Body of pancreas (tissue), 4 donors: ENCODE results near the gene AGMO. TPM values are rescaled to one million over a fixed set of nuclear protein-coding genes. Genes with fewer than 3 reads are reported as not detected.

ENCODE experiments used
- ATAC-seq: fragments of 150-250 bp; one replicate; pipeline ENCODE4 v1.9.1; 2016
- DNase-seq, 4 donors: peaks; one replicate each; pipeline ENCODE4 v3.0.0-alpha.2; 2019
- H3K27ac ChIP-seq, 4 donors: fragments of 200-600 bp; sonication (generic); 1 replicate in 3 of 4; 2 replicates in 1 of 4; pipeline versions ENCODE4 v1.5.1 to v1.6.1; 2016 to 2019; ENCODE audit warnings: mild to moderate bottlenecking in 1 of 4, mixed read lengths in 1 of 4, moderate library complexity in 1 of 4
- H3K27me3 ChIP-seq, 2 donors: fragments of 200-600 bp; sonication (generic); one replicate each; pipeline ENCODE4 v1.6.0; 2016; ENCODE audit warnings: mild to moderate bottlenecking in 1 of 2
- H3K36me3 ChIP-seq, 2 donors: fragments of 200-600 bp; sonication (generic); replicated peaks in 1 of 2; 2 replicates each; pipeline ENCODE4 v1.5.1; 2016; ENCODE audit warnings: low read depth in 2 of 2; ENCODE audit not compliant: insufficient read depth in 1 of 2
- H3K4me1 ChIP-seq: fragments of 200-600 bp; sonication (generic); one replicate; pipeline ENCODE4 v1.6.0; 2016
- H3K4me3 ChIP-seq, 2 donors: fragments of 200-600 bp; sonication (generic); 1 replicate in 1 of 2; 2 replicates in 1 of 2; pipeline ENCODE4 v1.5.1; 2016 to 2019
- H3K9me3 ChIP-seq, 3 donors: fragments of 200-600 bp; sonication (generic); 1 replicate in 2 of 3; 2 replicates in 1 of 3; pipeline ENCODE4 v1.5.1; 2016
- CTCF ChIP-seq, 7 experiments: fragments of 450-650 bp in 4 of 7; fragments of 200-600 bp in 3 of 7; sonication (generic) in 3 of 7; IDR thresholded peaks; one replicate each; pipeline ENCODE4 v1.5.1; 2016 to 2019; ENCODE audit warnings: antibody characterized with exemption in 7 of 7
- POLR2A ChIP-seq, 3 donors: fragments of 450-650 bp; IDR thresholded peaks; one replicate each; pipeline ENCODE4 v1.6.1; 2016; ENCODE audit warnings: antibody characterized with exemption in 3 of 3, mild to moderate bottlenecking in 2 of 3
- WGBS, 2 donors: methylation state at CpG; one replicate each; pipeline ENCODE4 v1.1.5; 2017; 5-methylcytosine and 5-hydroxymethylcytosine counted together
- intact Hi-C: fragments of 100-400 bp; cut with DNase I; formaldehyde crosslinking; loops from one replicate; pipeline ENCODE4 v1.15.1; 2023
- total RNA-seq, 2 donors: library from RNA; depleted of rRNA; stranded (reverse); fragments of >200 nt; gene quantifications; one replicate each; pipeline ENCODE4 v1.1.0, GENCODE V29; 2016

AGMO gene
- total RNA-seq, 2 donors from 2014 or later = 0.52 TPM; not detected in 1

- DNase-seq = no peak
- H3K9me3 ChIP-seq = no peaks in the 10 kb centered on the region
Observed at GRCh38 chr7:15407910-15408309, 153.9 kb downstream of the AGMO start.

GRCh38 chr7:15403751-15404150 is 158.1 kb downstream of the AGMO start:
- no peak overlapping the region for H3K4me3 ChIP-seq
- no peaks in the 10 kb centered on the region for H3K27me3 ChIP-seq
- no peaks in the 10 kb centered on the region for H3K36me3 ChIP-seq
- no peak for DNase-seq
- TF ChIP-seq POLR2A (IDR thresholded peaks at IDR 0.05) = no peak
- TF ChIP-seq CTCF (IDR thresholded peaks at IDR 0.05) = no peak
- no peak overlapping the region for H3K27ac ChIP-seq
- 52 to 63% methylated on average over 2 of the region's 2 CpGs for WGBS, 2 donors
- no peaks in the 10 kb centered on the region for H3K4me1 ChIP-seq
- no peak for ATAC-seq
- intact Hi-C loops = no loop called here
- no peaks in the 10 kb centered on the region for H3K9me3 ChIP-seq

More at GRCh38 chr7:15407910-15408309, 153.9 kb downstream of the AGMO start:
- H3K27me3 ChIP-seq = no peaks in the 10 kb centered on the region
- H3K36me3 ChIP-seq = no peaks in the 10 kb centered on the region
- no peak for ATAC-seq
- no peaks in the 10 kb centered on the region for H3K4me1 ChIP-seq
- H3K27ac ChIP-seq = no peak overlapping the region
- no peak for TF ChIP-seq POLR2A (IDR thresholded peaks at IDR 0.05)
- TF ChIP-seq CTCF (IDR thresholded peaks at IDR 0.05) = no peak
- no peak overlapping the region for H3K4me3 ChIP-seq
- intact Hi-C loops = no loop called here
- 18 to 25% methylated on average over 4 of the region's 4 CpGs for WGBS, 2 donors

GRCh38 chr7:15403315-15403714 is 158.5 kb downstream of the AGMO start:
- TF ChIP-seq CTCF (IDR thresholded peaks at IDR 0.05) (no peak), POLR2A (IDR thresholded peaks at IDR 0.05) (no peak)
- no peaks in the 10 kb centered on the region for H3K27me3 ChIP-seq
- no peak overlapping the region for H3K27ac ChIP-seq
- no peak for ATAC-seq
- no peak for DNase-seq
- WGBS, 2 donors = 3 to 37% methylated on average over 1 of the region's 1 CpG
- no peaks in the 10 kb centered on the region for H3K36me3 ChIP-seq
- intact Hi-C loops = no loop called here
- no peaks in the 10 kb centered on the region for H3K9me3 ChIP-seq
- H3K4me3 ChIP-seq = no peak overlapping the region
- no peaks in the 10 kb centered on the region for H3K4me1 ChIP-seq

GRCh38 chr7:15402436-15403136 is 159.2 kb downstream of the AGMO start:
- no peaks in the 10 kb centered on the region for H3K9me3 ChIP-seq
- DNase-seq (no peak), ATAC-seq (no peak)
- H3K27me3 ChIP-seq = no peaks in the 10 kb centered on the region
- 56 to 57% methylated on average over 2 of the region's 2 CpGs for WGBS, 2 donors
- H3K4me1 ChIP-seq = no peaks in the 10 kb centered on the region
- no peak overlapping the region for H3K4me3 ChIP-seq
- no peaks in the 10 kb centered on the region for H3K36me3 ChIP-seq
- H3K27ac ChIP-seq = no peak overlapping the region
- TF ChIP-seq POLR2A (IDR thresholded peaks at IDR 0.05) (no peak), CTCF (IDR thresholded peaks at IDR 0.05) (no peak)
- intact Hi-C loops = no loop called here

- TF ChIP-seq POLR2A (IDR thresholded peaks at IDR 0.05) (no peak), CTCF (IDR thresholded peaks at IDR 0.05) (no peak)
- WGBS, 2 donors = 54 to 59% methylated on average over 3 of the region's 3 CpGs
- ATAC-seq (no peak), DNase-seq (no peak)
- Histone ChIP-seq H3K4me3 (no peak overlapping the region), H3K9me3 (no peaks in the 10 kb centered on the region), H3K36me3 (no peaks in the 10 kb centered on the region), H3K27me3 (no peaks in the 10 kb centered on the region), H3K4me1 (no peaks in the 10 kb centered on the region), H3K27ac (no peak overlapping the region)
- intact Hi-C loops = no loop called here
Observed at GRCh38 chr7:15400440-15400839, 161.4 kb downstream of the AGMO start.
